ENCODE data around the gene CFAP70. TPM values are rescaled to one million over a fixed set of nuclear protein-coding genes. Genes with fewer than 3 reads are reported as not detected.

Gene CFAP70
- total and polyA plus RNA-seq, 5 donors from 2014 or later, result 0.09 to 2.6 (median 0.25) TPM; not detected in 2

- DNase-seq, result no peak
- Histone ChIP-seq H3K27me3 (ENCODE audit: control insufficient read depth, insufficient read depth, low read length) (no peaks in the 10 kb centered on the region), H3K27ac (ENCODE audit: insufficient read depth, low read length, poor library complexity, severe bottlenecking) (no peak overlapping the region), H3K9me3 (ENCODE audit: control insufficient read depth in 2 of 2, low read length in 2 of 2) (no peaks in the 10 kb centered on the region), H3K36me3 (ENCODE audit: control insufficient read depth, insufficient read depth, low read length) (peaks cover 49% of the 10 kb centered on the region), H3K4me3 (ENCODE audit: low read depth, low read length) (no peak overlapping the region), H3K4me1 (ENCODE audit: control insufficient read depth, insufficient read depth, low read length, poor library complexity, severe bottlenecking) (peaks cover 12% of the 10 kb centered on the region)
- no peak overlapping the region for H3K4me3 Mint-ChIP-seq
- H3K27me3 Mint-ChIP-seq, result no peaks in the 10 kb centered on the region
- no peak for ATAC-seq (ENCODE audit: low read depth in 2 of 2)
- H3K27ac Mint-ChIP-seq, result no peak overlapping the region
- no peaks in the 10 kb centered on the region for H3K9me3 Mint-ChIP-seq
- H3K36me3 Mint-ChIP-seq, result peaks cover 34% of the 10 kb centered on the region
- peaks cover 6 to 24% (median 20%) of the 10 kb centered on the region in 4 donors for H3K4me1 Mint-ChIP-seq
Measured at GRCh38 chr10:73239908-73240307, 118.8 kb downstream of the CFAP70 start.

GRCh38 chr10:73238990-73239566 lies 119.6 kb downstream of the CFAP70 start:
- Histone ChIP-seq H3K36me3 (ENCODE audit: control insufficient read depth, insufficient read depth, low read length) (peaks cover 49% of the 10 kb centered on the region), H3K9me3 (ENCODE audit: control insufficient read depth in 2 of 2, low read length in 2 of 2) (no peaks in the 10 kb centered on the region), H3K4me1 (ENCODE audit: control insufficient read depth, insufficient read depth, low read length, poor library complexity, severe bottlenecking) (peaks cover 6% of the 10 kb centered on the region), H3K4me3 (ENCODE audit: low read depth, low read length) (no peak overlapping the region), H3K27me3 (ENCODE audit: control insufficient read depth, insufficient read depth, low read length) (no peaks in the 10 kb centered on the region), H3K27ac (ENCODE audit: insufficient read depth, low read length, poor library complexity, severe bottlenecking) (no peak overlapping the region)
- no peak for DNase-seq
- no peaks in the 10 kb centered on the region for H3K9me3 Mint-ChIP-seq
- peak overlapping the region in 1 of 3 donors; percentile 26 for H3K27ac Mint-ChIP-seq
- no peak for ATAC-seq (ENCODE audit: low read depth in 2 of 2)
- H3K36me3 Mint-ChIP-seq, result peaks cover 31% of the 10 kb centered on the region
- H3K27me3 Mint-ChIP-seq, result no peaks in the 10 kb centered on the region
- no peak overlapping the region for H3K4me3 Mint-ChIP-seq
- peaks cover 0 to 16% (median 12%) of the 10 kb centered on the region in 4 donors for H3K4me1 Mint-ChIP-seq

GRCh38 chr10:73234695-73235094 lies 124.0 kb downstream of the CFAP70 start:
- DNase-seq, result no peak
- ATAC-seq (ENCODE audit: low read depth in 2 of 2), result no peak
- Histone ChIP-seq H3K36me3 (ENCODE audit: control insufficient read depth, insufficient read depth, low read length) (peaks cover 30% of the 10 kb centered on the region), H3K27ac (ENCODE audit: insufficient read depth, low read length, poor library complexity, severe bottlenecking) (no peak overlapping the region), H3K27me3 (ENCODE audit: control insufficient read depth, insufficient read depth, low read length) (no peaks in the 10 kb centered on the region), H3K9me3 (ENCODE audit: control insufficient read depth in 2 of 2, low read length in 2 of 2) (no peaks in the 10 kb centered on the region), H3K4me1 (ENCODE audit: control insufficient read depth, insufficient read depth, low read length, poor library complexity, severe bottlenecking) (no peaks in the 10 kb centered on the region), H3K4me3 (ENCODE audit: low read depth, low read length) (no peak overlapping the region)
- H3K27me3 Mint-ChIP-seq, result no peaks in the 10 kb centered on the region
- H3K4me3 Mint-ChIP-seq, result no peak overlapping the region
- no peaks in the 10 kb centered on the region for H3K4me1 Mint-ChIP-seq
- no peak overlapping the region for H3K27ac Mint-ChIP-seq
- H3K9me3 Mint-ChIP-seq, result peaks cover 0 to 1% (median 0%) of the 10 kb centered on the region in 7 donors
- H3K36me3 Mint-ChIP-seq, result peaks cover 16% of the 10 kb centered on the region

- Mint-ChIP-seq H3K27me3 (no peaks in the 10 kb centered on the region), H3K36me3 (peaks cover 16% of the 10 kb centered on the region), H3K4me3 (no peak overlapping the region), H3K4me1 (no peaks in the 10 kb centered on the region), H3K27ac (peak overlapping the region in 1 of 3 donors; percentile 8), H3K9me3 (peaks cover 0 to 1% (median 0%) of the 10 kb centered on the region in 7 donors)
- Histone ChIP-seq H3K36me3 (ENCODE audit: control insufficient read depth, insufficient read depth, low read length) (peaks cover 26% of the 10 kb centered on the region), H3K27ac (ENCODE audit: insufficient read depth, low read length, poor library complexity, severe bottlenecking) (no peak overlapping the region), H3K4me3 (ENCODE audit: low read depth, low read length) (no peak overlapping the region), H3K27me3 (ENCODE audit: control insufficient read depth, insufficient read depth, low read length) (no peaks in the 10 kb centered on the region), H3K9me3 (ENCODE audit: control insufficient read depth in 2 of 2, low read length in 2 of 2) (no peaks in the 10 kb centered on the region), H3K4me1 (ENCODE audit: control insufficient read depth, insufficient read depth, low read length, poor library complexity, severe bottlenecking) (no peaks in the 10 kb centered on the region)
- DNase-seq (no peak), ATAC-seq (ENCODE audit: low read depth in 2 of 2) (no peak)
Measured at GRCh38 chr10:73233883-73234282, 124.8 kb downstream of the CFAP70 start.

GRCh38 chr10:73232887-73233286 lies 125.8 kb downstream of the CFAP70 start:
- peak overlapping the region in 2 of 3 donors; percentile 10 to 75 for H3K27ac Mint-ChIP-seq

GRCh38 chr10:73229567-73229966 lies 129.1 kb downstream of the CFAP70 start:
- H3K4me3 Mint-ChIP-seq, result no peak overlapping the region
- H3K27me3 Mint-ChIP-seq, result no peaks in the 10 kb centered on the region
- H3K36me3 Mint-ChIP-seq, result peaks cover 17% of the 10 kb centered on the region
- Histone ChIP-seq H3K4me3 (ENCODE audit: low read depth, low read length) (no peak overlapping the region), H3K27ac (ENCODE audit: insufficient read depth, low read length, poor library complexity, severe bottlenecking) (no peak overlapping the region), H3K4me1 (ENCODE audit: control insufficient read depth, insufficient read depth, low read length, poor library complexity, severe bottlenecking) (no peaks in the 10 kb centered on the region), H3K36me3 (ENCODE audit: control insufficient read depth, insufficient read depth, low read length) (peaks cover 23% of the 10 kb centered on the region), H3K27me3 (ENCODE audit: control insufficient read depth, insufficient read depth, low read length) (no peaks in the 10 kb centered on the region), H3K9me3 (ENCODE audit: control insufficient read depth in 2 of 2, low read length in 2 of 2) (no peaks in the 10 kb centered on the region)
- DNase-seq, result no peak
- H3K4me1 Mint-ChIP-seq, result no peaks in the 10 kb centered on the region
- ATAC-seq (ENCODE audit: low read depth in 2 of 2), result no peak
- peaks cover 0 to 1% (median 0%) of the 10 kb centered on the region in 7 donors for H3K9me3 Mint-ChIP-seq
- peak overlapping the region in 1 of 3 donors; percentile 27 for H3K27ac Mint-ChIP-seq

More at GRCh38 chr10:73232887-73233286, 125.8 kb downstream of the CFAP70 start:
- no peak for ATAC-seq (ENCODE audit: low read depth in 2 of 2)
- Histone ChIP-seq H3K36me3 (ENCODE audit: control insufficient read depth, insufficient read depth, low read length) (peaks cover 26% of the 10 kb centered on the region), H3K27ac (ENCODE audit: insufficient read depth, low read length, poor library complexity, severe bottlenecking) (no peak overlapping the region), H3K9me3 (ENCODE audit: control insufficient read depth in 2 of 2, low read length in 2 of 2) (no peaks in the 10 kb centered on the region), H3K4me3 (ENCODE audit: low read depth, low read length) (no peak overlapping the region), H3K27me3 (ENCODE audit: control insufficient read depth, insufficient read depth, low read length) (no peaks in the 10 kb centered on the region), H3K4me1 (ENCODE audit: control insufficient read depth, insufficient read depth, low read length, poor library complexity, severe bottlenecking) (no peaks in the 10 kb centered on the region)
- Mint-ChIP-seq H3K27me3 (no peaks in the 10 kb centered on the region), H3K4me3 (no peak overlapping the region), H3K9me3 (peaks cover 0 to 1% (median 0%) of the 10 kb centered on the region in 7 donors), H3K36me3 (peaks cover 16% of the 10 kb centered on the region), H3K4me1 (no peaks in the 10 kb centered on the region)
- no peak for DNase-seq

GRCh38 chr10:73228247-73228646 lies 130.4 kb downstream of the CFAP70 start:
- DNase-seq (no peak), ATAC-seq (ENCODE audit: low read depth in 2 of 2) (no peak)
- H3K4me1 ChIP-seq (ENCODE audit: control insufficient read depth, insufficient read depth, low read length, poor library complexity, severe bottlenecking), result no peaks in the 10 kb centered on the region
- Mint-ChIP-seq H3K36me3 (peaks cover 16% of the 10 kb centered on the region), H3K9me3 (peaks cover 0 to 1% (median 0%) of the 10 kb centered on the region in 7 donors), H3K4me1 (no peaks in the 10 kb centered on the region), H3K27me3 (no peaks in the 10 kb centered on the region), H3K27ac (no peak overlapping the region), H3K4me3 (no peak overlapping the region)
- H3K9me3 ChIP-seq (ENCODE audit: control insufficient read depth in 2 of 2, low read length in 2 of 2), result no peaks in the 10 kb centered on the region
- no peak overlapping the region for H3K4me3 ChIP-seq (ENCODE audit: low read depth, low read length)
- H3K27ac ChIP-seq (ENCODE audit: insufficient read depth, low read length, poor library complexity, severe bottlenecking), result no peak overlapping the region
- H3K36me3 ChIP-seq (ENCODE audit: control insufficient read depth, insufficient read depth, low read length), result peaks cover 13% of the 10 kb centered on the region
- no peaks in the 10 kb centered on the region for H3K27me3 ChIP-seq (ENCODE audit: control insufficient read depth, insufficient read depth, low read length)

- Mint-ChIP-seq H3K4me1 (peaks cover 0 to 10% (median 0%) of the 10 kb centered on the region in 4 donors), H3K27ac (no peak overlapping the region), H3K27me3 (no peaks in the 10 kb centered on the region), H3K9me3 (no peaks in the 10 kb centered on the region), H3K4me3 (no peak overlapping the region), H3K36me3 (peaks cover 16% of the 10 kb centered on the region)
- H3K9me3 ChIP-seq (ENCODE audit: control insufficient read depth in 2 of 2, low read length in 2 of 2), result no peaks in the 10 kb centered on the region
- H3K4me3 ChIP-seq (ENCODE audit: low read depth, low read length), result no peak overlapping the region
- ATAC-seq (ENCODE audit: low read depth in 2 of 2) (no peak), DNase-seq (no peak)
- no peaks in the 10 kb centered on the region for H3K4me1 ChIP-seq (ENCODE audit: control insufficient read depth, insufficient read depth, low read length, poor library complexity, severe bottlenecking)
- peaks cover 6% of the 10 kb centered on the region for H3K36me3 ChIP-seq (ENCODE audit: control insufficient read depth, insufficient read depth, low read length)
- H3K27me3 ChIP-seq (ENCODE audit: control insufficient read depth, insufficient read depth, low read length), result no peaks in the 10 kb centered on the region
- no peak overlapping the region for H3K27ac ChIP-seq (ENCODE audit: insufficient read depth, low read length, poor library complexity, severe bottlenecking)
Measured at GRCh38 chr10:73226663-73227062, 132.0 kb downstream of the CFAP70 start.

All from CD4-positive, CD25-positive, alpha-beta regulatory T cell (primary cell).